OCI-LY7 (cell line): Measurements from ENCODE around the gene SETBP1. TPM values are rescaled to one million over a fixed set of nuclear protein-coding genes. Genes with fewer than 3 reads are reported as not detected.

ENCODE experiments used
- BruUV-seq: library from RNA; stranded (reverse); fragments of 400-500 nt; replicated peaks from 2 replicates; lab custom pipeline; 2021; lab: Mats Ljungman, UMichigan
- CTCF ChIA-PET: fragments of 300-600 bp; sonication (Branson Sonifier 250); formaldehyde crosslinking; loops from one replicate; lab custom pipeline; 2022; ENCODE audit warnings: antibody characterized with exemption; ENCODE audit not compliant: unreplicated experiment; lab: Charles Lee
- POLR2A ChIA-PET: fragments of 300-600 bp; sonication (Branson Sonifier 250); formaldehyde crosslinking; loops from one replicate; lab custom pipeline; 2022; ENCODE audit warnings: antibody characterized with exemption; lab: Charles Lee
- DNase-seq: peaks from one replicate; pipeline ENCODE4 v3.0.0-alpha.2; 2015; ENCODE audit warnings: low spot score
- H2AFZ ChIP-seq: fragments of 200-600 bp; sonication (generic), shearing (Covaris generic); 2 replicates; pipeline ENCODE4 v1.6.1; 2014; ENCODE audit warnings: mild to moderate bottlenecking, antibody characterized with exemption, low read length, moderate library complexity
- H3K27ac ChIP-seq: fragments of 200-600 bp; sonication (generic); 2 replicates; pipeline ENCODE4 v1.5.1; 2014; ENCODE audit warnings: mixed run types, low read depth, mild to moderate bottlenecking, moderate library complexity, low read length, inconsistent platforms; ENCODE audit not compliant: poor library complexity, severe bottlenecking
- H3K36me3 ChIP-seq: fragments of 200-600 bp; sonication (generic); 2 replicates; pipeline ENCODE4 v1.6.1; 2014; ENCODE audit warnings: mild to moderate bottlenecking, antibody characterized with exemption, low read length, moderate library complexity, mixed read lengths; ENCODE audit not compliant: insufficient read depth
- H3K4me1 ChIP-seq: fragments of 200-600 bp; sonication (generic); 2 replicates; pipeline ENCODE4 v1.5.1; 2014; ENCODE audit warnings: mild to moderate bottlenecking, low read length; ENCODE audit not compliant: insufficient read depth, poor library complexity, severe bottlenecking
- H3K4me2 ChIP-seq: fragments of 200-600 bp; sonication (generic); 2 replicates; pipeline ENCODE4 v1.6.1; 2014; ENCODE audit warnings: mild to moderate bottlenecking, low read length
- H3K4me3 ChIP-seq: fragments of 200-600 bp; sonication (generic); 2 replicates; pipeline ENCODE4 v1.5.1; 2014; ENCODE audit warnings: mild to moderate bottlenecking, low read depth, low read length; ENCODE audit not compliant: poor library complexity, severe bottlenecking
- H3K79me2 ChIP-seq: fragments of 200-600 bp; sonication (generic); 2 replicates; pipeline ENCODE4 v1.6.1; 2016; ENCODE audit warnings: low read depth, mild to moderate bottlenecking, low read length, moderate library complexity, mixed read lengths; ENCODE audit not compliant: insufficient read depth
- H3K9me2 ChIP-seq: fragments of 200-600 bp; sonication (generic); 2 replicates; pipeline ENCODE4 v1.6.1; 2016; ENCODE audit warnings: mild to moderate bottlenecking, low read length, mixed read lengths; ENCODE audit not compliant: insufficient read depth
- H3K9me3 ChIP-seq: fragments of 200-600 bp; sonication (generic); 2 replicates; pipeline ENCODE4 v1.6.1; 2014; ENCODE audit warnings: mild to moderate bottlenecking, mixed run types, low read length, mixed read lengths
- H4K20me1 ChIP-seq: fragments of 200-600 bp; sonication (generic); 2 replicates; pipeline ENCODE4 v1.6.1; 2014; ENCODE audit warnings: mild to moderate bottlenecking, antibody characterized with exemption, low read length, moderate library complexity, mixed read lengths; ENCODE audit not compliant: insufficient read depth
- EZH2phosphoT487 ChIP-seq: fragments of 200-600 bp; sonication (generic); IDR thresholded peaks from 2 replicates; pipeline ENCODE4 v1.6.1; 2018; ENCODE audit warnings: low read depth, borderline replicate concordance, mild to moderate bottlenecking, mixed run types, antibody characterized with exemption, low read length, moderate library complexity, mixed read lengths
- intact Hi-C: fragments of 100-400 bp; cut with micrococcal nuclease; formaldehyde crosslinking; loops from one replicate; pipeline ENCODE4 v1.10.0; 2022; ENCODE audit not compliant: unreplicated experiment
- total RNA-seq, 2 experiments: library from RNA; depleted of rRNA in 1 of 2; stranded (reverse); fragments of >200 nt in 1 of 2; shearing (Covaris generic) in 1 of 2; gene quantifications; 2 replicates each; pipeline ENCODE4 v1.2.3, GENCODE V29; 2014 to 2022
- TF ChIP-seq, protein P1 (sequence below): fragments of 200-600 bp; sonication (generic); conservative IDR thresholded peaks from 2 replicates; pipeline ENCODE4 v1.5.1; 2014; ENCODE audit warnings: mild to moderate bottlenecking, antibody characterized with exemption, low read length, moderate library complexity, mixed read lengths

The SETBP1 gene
- total RNA-seq, 2 experiments from 2014 or later: 2.6 to 9.1 TPM

DNA sequence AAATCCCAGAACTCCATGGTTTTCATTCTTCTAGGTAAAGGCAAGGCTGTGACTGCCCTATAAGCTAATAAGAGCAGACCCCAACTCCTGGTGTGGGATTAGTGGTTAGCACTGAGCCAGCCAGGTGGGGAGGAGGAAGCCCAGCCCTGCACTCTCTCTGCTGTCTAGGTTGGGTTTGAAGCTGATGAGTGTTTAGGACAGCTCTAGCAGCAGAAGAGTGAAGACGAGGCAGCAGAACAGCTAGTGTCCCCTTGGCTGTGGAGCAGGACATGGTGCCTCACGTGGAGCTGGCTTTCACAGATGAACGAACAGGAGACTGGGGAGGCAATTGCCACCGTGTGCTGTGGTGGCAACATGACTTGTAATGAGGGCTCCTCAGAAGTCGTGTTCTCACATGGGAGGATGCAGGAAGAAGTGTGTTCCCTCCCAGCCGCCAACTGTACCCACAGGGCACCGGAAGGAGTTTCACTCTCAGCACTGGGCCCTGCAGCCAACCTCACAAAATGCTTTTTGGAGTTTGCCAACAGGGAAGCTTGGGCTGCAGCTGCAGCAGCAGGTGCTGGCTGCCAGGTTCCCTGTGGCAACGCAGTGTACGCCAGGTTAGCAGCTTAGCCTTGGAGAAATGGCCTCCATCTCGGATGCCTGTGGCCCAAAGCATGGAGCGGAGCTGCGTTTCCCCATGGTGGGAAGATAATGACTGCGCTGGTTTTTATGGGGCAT is 328.2 kb downstream of the SETBP1 start:
- POLR2A ChIA-PET: no interaction called here
- intact Hi-C loops: no loop called here

DNA sequence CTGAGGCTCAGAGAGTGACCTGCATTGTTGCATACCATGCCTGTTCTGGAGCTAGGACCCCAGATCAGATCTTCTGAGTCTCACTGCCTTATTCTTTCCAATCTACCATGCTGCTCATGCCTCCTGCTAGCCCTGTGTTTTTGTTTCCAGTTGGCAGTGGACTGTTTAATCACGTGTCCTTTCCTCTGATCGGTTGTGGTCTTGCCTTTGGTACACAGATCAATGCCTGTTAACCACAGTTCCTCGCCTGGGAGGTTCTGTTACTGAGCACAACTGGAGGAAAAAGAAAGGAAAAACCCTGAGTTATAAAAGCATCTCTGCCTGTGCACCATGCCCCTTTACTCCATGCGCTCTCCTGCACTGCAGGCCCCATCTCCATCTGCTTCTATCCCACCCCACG is 329.1 kb downstream of the SETBP1 start:
- no peak overlapping the region for H3K4me2 ChIP-seq
- no peak for DNase-seq
- H3K27ac ChIP-seq: no peak overlapping the region
- TF ChIP-seq, protein P1, sequence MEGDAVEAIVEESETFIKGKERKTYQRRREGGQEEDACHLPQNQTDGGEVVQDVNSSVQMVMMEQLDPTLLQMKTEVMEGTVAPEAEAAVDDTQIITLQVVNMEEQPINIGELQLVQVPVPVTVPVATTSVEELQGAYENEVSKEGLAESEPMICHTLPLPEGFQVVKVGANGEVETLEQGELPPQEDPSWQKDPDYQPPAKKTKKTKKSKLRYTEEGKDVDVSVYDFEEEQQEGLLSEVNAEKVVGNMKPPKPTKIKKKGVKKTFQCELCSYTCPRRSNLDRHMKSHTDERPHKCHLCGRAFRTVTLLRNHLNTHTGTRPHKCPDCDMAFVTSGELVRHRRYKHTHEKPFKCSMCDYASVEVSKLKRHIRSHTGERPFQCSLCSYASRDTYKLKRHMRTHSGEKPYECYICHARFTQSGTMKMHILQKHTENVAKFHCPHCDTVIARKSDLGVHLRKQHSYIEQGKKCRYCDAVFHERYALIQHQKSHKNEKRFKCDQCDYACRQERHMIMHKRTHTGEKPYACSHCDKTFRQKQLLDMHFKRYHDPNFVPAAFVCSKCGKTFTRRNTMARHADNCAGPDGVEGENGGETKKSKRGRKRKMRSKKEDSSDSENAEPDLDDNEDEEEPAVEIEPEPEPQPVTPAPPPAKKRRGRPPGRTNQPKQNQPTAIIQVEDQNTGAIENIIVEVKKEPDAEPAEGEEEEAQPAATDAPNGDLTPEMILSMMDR: no peak
- TF ChIP-seq EZH2phosphoT487: no peak
- intact Hi-C loops: no loop called here
- no peaks in the 10 kb centered on the region for H3K4me1 ChIP-seq
- H3K9me3 ChIP-seq: no peaks in the 10 kb centered on the region
- ChIA-PET POLR2A (no interaction called here), CTCF (no interaction called here)
- no peaks in the 10 kb centered on the region for H3K36me3 ChIP-seq
- no peaks in the 10 kb centered on the region for H4K20me1 ChIP-seq
- H3K79me2 ChIP-seq: no peaks in the 10 kb centered on the region
- no peak overlapping the region for H2AFZ ChIP-seq
- no peak overlapping the region for H3K4me3 ChIP-seq
- H3K9me2 ChIP-seq: no peaks in the 10 kb centered on the region
- BruUV-seq: no TSS peak

More for the DNA sequence above, 328.2 kb downstream of the SETBP1 start:
- DNase-seq: no peak
- H3K4me1 ChIP-seq: no peaks in the 10 kb centered on the region
- H3K9me3 ChIP-seq: no peaks in the 10 kb centered on the region
- H3K9me2 ChIP-seq: no peaks in the 10 kb centered on the region
- H3K36me3 ChIP-seq: no peaks in the 10 kb centered on the region
- no peak overlapping the region for H3K4me2 ChIP-seq
- no peak overlapping the region for H2AFZ ChIP-seq
- no peak overlapping the region for H3K4me3 ChIP-seq
- H4K20me1 ChIP-seq: no peaks in the 10 kb centered on the region
- H3K79me2 ChIP-seq: no peaks in the 10 kb centered on the region
- no peak for TF ChIP-seq EZH2phosphoT487
- TF ChIP-seq, protein P1: no peak
- CTCF ChIA-PET: no interaction called here
- BruUV-seq: no TSS peak
- H3K27ac ChIP-seq: no peak overlapping the region

DNA sequence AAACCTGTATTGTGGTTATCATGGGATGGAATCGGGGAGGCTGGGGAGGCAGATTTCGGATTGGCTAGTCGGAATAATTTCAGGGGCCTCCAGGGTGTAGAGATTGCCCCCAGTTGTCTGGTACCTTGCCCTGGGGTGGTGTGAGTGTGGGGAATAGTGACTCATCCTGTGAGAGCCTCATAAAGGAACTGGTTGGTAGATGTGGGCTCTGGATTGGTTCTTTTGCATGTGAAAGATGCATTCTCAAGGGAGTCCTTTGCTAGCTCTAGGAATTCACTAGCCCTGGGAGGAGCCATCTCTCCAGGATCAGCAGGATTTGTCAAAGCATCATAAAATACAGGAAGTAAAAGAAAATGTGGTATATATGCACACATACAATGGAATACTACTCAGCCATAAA is 331.6 kb downstream of the SETBP1 start:
- Histone ChIP-seq H3K9me2 (no peaks in the 10 kb centered on the region), H3K36me3 (no peaks in the 10 kb centered on the region), H3K4me2 (no peak overlapping the region), H3K4me1 (no peaks in the 10 kb centered on the region), H3K27ac (no peak overlapping the region), H3K4me3 (no peak overlapping the region), H4K20me1 (no peaks in the 10 kb centered on the region), H3K9me3 (no peaks in the 10 kb centered on the region), H2AFZ (no peak overlapping the region), H3K79me2 (no peaks in the 10 kb centered on the region)
- TF ChIP-seq, protein P1: no peak
- no peak for TF ChIP-seq EZH2phosphoT487
- BruUV-seq: no TSS peak
- CTCF ChIA-PET: no interaction called here
- no peak for DNase-seq
- POLR2A ChIA-PET: no interaction called here
- intact Hi-C loops: no loop called here
